PFSK-1 (cell line): ENCODE results near the gene MYBBP1A.

Experiments
- FOXP2 ChIP-seq: optimal IDR thresholded peaks from 2 replicates; pipeline ENCODE3; 2011; ENCODE audit warnings: borderline replicate concordance, control low read depth, inconsistent platforms; ENCODE audit not compliant: insufficient read depth; ENCODE audit errors: extremely low read length, extremely low read depth
- POLR2AphosphoS5 ChIP-seq: IDR thresholded peaks from 2 replicates; pipeline ENCODE4 v1.6.1; 2012; ENCODE audit warnings: low read depth, mild to moderate bottlenecking, control low read depth, low read length, moderate library complexity
- REST ChIP-seq, 2 experiments: IDR thresholded peaks; 2 replicates each; pipeline versions ENCODE4 v1.6.1 to v1.8.0; 2011 to 2012; ENCODE audit warnings: low read depth in 2 of 2, low read length in 2 of 2, control low read depth in 1 of 2, inconsistent platforms in 1 of 2, mild to moderate bottlenecking in 1 of 2, moderate library complexity in 1 of 2; ENCODE audit not compliant: insufficient read depth in 1 of 2
- SIN3A ChIP-seq: IDR thresholded peaks from 2 replicates; pipeline ENCODE4 v1.6.1; 2012; ENCODE audit warnings: mild to moderate bottlenecking, low read length, moderate library complexity, borderline replicate concordance; ENCODE audit not compliant: insufficient read depth
- TAF1 ChIP-seq: IDR thresholded peaks from 2 replicates; pipeline ENCODE4 v1.6.1; 2012; ENCODE audit warnings: low read length, control low read depth, borderline replicate concordance; ENCODE audit not compliant: insufficient read depth

Gene MYBBP1A

GRCh38 chr17:4502466-4503154, 52.6 kb downstream of the MYBBP1A start:
- no peak for TF ChIP-seq TAF1
- no peak for TF ChIP-seq SIN3A
- TF ChIP-seq REST (IDR thresholded peaks at IDR 0.05; ENCODE audit: insufficient read depth in 1 of 2, low read depth in 2 of 2, low read length in 2 of 2), result no peak
- TF ChIP-seq POLR2AphosphoS5, result no peak
- TF ChIP-seq FOXP2, result no peak

GRCh38 chr17:4501295-4501949, 53.8 kb downstream of the MYBBP1A start:
- no peak for TF ChIP-seq POLR2AphosphoS5
- TF ChIP-seq REST (IDR thresholded peaks at IDR 0.05; ENCODE audit: insufficient read depth in 1 of 2, low read depth in 2 of 2, low read length in 2 of 2), result no peak
- no peak for TF ChIP-seq TAF1
- no peak for TF ChIP-seq SIN3A
- no peak for TF ChIP-seq FOXP2

- TF ChIP-seq TAF1 (no peak), REST (IDR thresholded peaks at IDR 0.05; ENCODE audit: insufficient read depth in 1 of 2, low read depth in 2 of 2, low read length in 2 of 2) (no peak), POLR2AphosphoS5 (no peak)
Observed at GRCh38 chr17:4500191-4500571, 55.0 kb downstream of the MYBBP1A start.

GRCh38 chr17:4499431-4500190, 55.6 kb downstream of the MYBBP1A start:
- TF ChIP-seq FOXP2 (no peak), TAF1 (no peak), POLR2AphosphoS5 (no peak), SIN3A (no peak), REST (IDR thresholded peaks at IDR 0.05; ENCODE audit: insufficient read depth in 1 of 2, low read depth in 2 of 2, low read length in 2 of 2) (no peak)
